ENCODE data around the gene TCF7. TPM values are rescaled to one million over a fixed set of nuclear protein-coding genes. Genes with fewer than 3 reads are reported as not detected.

TCF7 gene
- total RNA-seq, 4 donors from 2014 or later = 0.94 to 1.4 (median 1.1) TPM

GRCh38 chr5:134103998-134104654 is 10.4 kb upstream of the TCF7 start:
- TF ChIP-seq EP300 (IDR thresholded peaks at IDR 0.05) (no peak), POLR2AphosphoS5 (IDR thresholded peaks at IDR 0.05) (no peak), CTCF (IDR thresholded peaks at IDR 0.05) (no peak), POLR2A (IDR thresholded peaks at IDR 0.05) (no peak)
- H3K36me3 ChIP-seq = no peaks in the 10 kb centered on the region
- H3K4me1 ChIP-seq = peaks cover 0 to 22% (median 0%) of the 10 kb centered on the region in 3 donors
- H3K9me3 ChIP-seq = no peaks in the 10 kb centered on the region
- H3K27me3 ChIP-seq = peaks cover 8% of the 10 kb centered on the region
- 69 to 100% methylated on average over 2 of the region's 11 CpGs for WGBS, 2 donors (ENCODE audit: low coverage in 1 of 2)
- H3K27ac ChIP-seq = no peak overlapping the region
- H3K4me3 ChIP-seq = no peak overlapping the region
- no peak for ATAC-seq

- no peak overlapping the region for H3K27ac ChIP-seq
- WGBS, 2 donors (ENCODE audit: low coverage in 1 of 2) = 77% methylated on average over 3 of the region's 10 CpGs; no CpG with 5 or more reads in 1 of the 2 donors
- no peak for TF ChIP-seq POLR2A (IDR thresholded peaks at IDR 0.05)
- no peak for TF ChIP-seq POLR2AphosphoS5 (IDR thresholded peaks at IDR 0.05)
- no peak for TF ChIP-seq EP300 (IDR thresholded peaks at IDR 0.05)
- no peak for TF ChIP-seq CTCF (IDR thresholded peaks at IDR 0.05)
These were observed 7.3 kb upstream of the TCF7 start for GRCh38 chr5:134106991-134107701.

GRCh38 chr5:134107779-134108178 is 6.7 kb upstream of the TCF7 start:
- Histone ChIP-seq H3K4me3 (no peak overlapping the region), H3K4me1 (no peaks in the 10 kb centered on the region), H3K27ac (no peak overlapping the region), H3K9me3 (no peaks in the 10 kb centered on the region), H3K27me3 (peaks cover 35% of the 10 kb centered on the region), H3K36me3 (no peaks in the 10 kb centered on the region)
- WGBS, 2 donors (ENCODE audit: low coverage in 1 of 2) = 93 to 96% methylated on average over 2 of the region's 3 CpGs
- no peak for ATAC-seq
- no peak for TF ChIP-seq CTCF (IDR thresholded peaks at IDR 0.05)
- no peak for TF ChIP-seq POLR2A (IDR thresholded peaks at IDR 0.05)
- TF ChIP-seq EP300 (IDR thresholded peaks at IDR 0.05) = no peak
- no peak for TF ChIP-seq POLR2AphosphoS5 (IDR thresholded peaks at IDR 0.05)

More at GRCh38 chr5:134106991-134107701, 7.3 kb upstream of the TCF7 start:
- no peak for ATAC-seq
- Histone ChIP-seq H3K9me3 (no peaks in the 10 kb centered on the region), H3K4me1 (peaks cover 0 to 3% (median 0%) of the 10 kb centered on the region in 3 donors), H3K4me3 (no peak overlapping the region), H3K36me3 (no peaks in the 10 kb centered on the region), H3K27me3 (peaks cover 29% of the 10 kb centered on the region)

GRCh38 chr5:134110382-134110781 is 4.1 kb upstream of the TCF7 start:
- H3K27me3 ChIP-seq = peaks cover 46% of the 10 kb centered on the region
- H3K4me1 ChIP-seq = peaks cover 0 to 19% (median 9%) of the 10 kb centered on the region in 3 donors
- WGBS, 2 donors (ENCODE audit: low coverage in 1 of 2) = 74 to 85% methylated on average over 6 to 7 of the region's 10 CpGs
- no peaks in the 10 kb centered on the region for H3K9me3 ChIP-seq
- TF ChIP-seq EP300 (IDR thresholded peaks at IDR 0.05) = no peak
- TF ChIP-seq CTCF (IDR thresholded peaks at IDR 0.05) = no peak
- TF ChIP-seq POLR2AphosphoS5 (IDR thresholded peaks at IDR 0.05) = no peak
- TF ChIP-seq POLR2A (IDR thresholded peaks at IDR 0.05) = no peak
- no peak overlapping the region for H3K27ac ChIP-seq
- no peaks in the 10 kb centered on the region for H3K36me3 ChIP-seq
- no peak overlapping the region for H3K4me3 ChIP-seq
- no peak for ATAC-seq
